Large intestine (tissue), 3 donors: ENCODE measurements around the gene GJB6. TPM values are rescaled to one million over a fixed set of nuclear protein-coding genes. Genes with fewer than 3 reads are reported as not detected.

Source experiments
- DNase-seq, 2 donors: peaks; one replicate each; pipeline versions ENCODE4 v3.0.0 to v3.0.0-alpha.2; 2013
- H3K27ac ChIP-seq: one replicate; pipeline ENCODE4 v1.5.1; 2013; ENCODE audit warnings: low read length
- H3K27me3 ChIP-seq: 2 replicates; pipeline ENCODE4 v1.6.1; 2013; ENCODE audit warnings: low read length; ENCODE audit not compliant: control insufficient read depth, insufficient read depth
- H3K36me3 ChIP-seq: 2 replicates; pipeline ENCODE4 v1.6.1; 2013; ENCODE audit warnings: low read length; ENCODE audit not compliant: control insufficient read depth, insufficient read depth
- H3K4me1 ChIP-seq: one replicate; pipeline ENCODE4 v1.6.1; 2013; ENCODE audit warnings: low read length; ENCODE audit not compliant: control insufficient read depth, insufficient read depth
- H3K4me3 ChIP-seq: one replicate; pipeline ENCODE4 v1.5.1; 2013; ENCODE audit warnings: low read length
- H3K9me3 ChIP-seq: one replicate; pipeline ENCODE4 v1.6.1; 2013; ENCODE audit warnings: mild to moderate bottlenecking, low read depth, low read length, moderate library complexity; ENCODE audit not compliant: control insufficient read depth
- WGBS: methylation state at CpG from one replicate; pipeline ENCODE4 v1.1.5; 2013; ENCODE audit warnings: low lambda C conversion rate; ENCODE audit not compliant: insufficient coverage; 5-methylcytosine and 5-hydroxymethylcytosine counted together
- polyA plus RNA-seq: library from polyadenylated mRNA; unstranded; fragments of 120-200 nt; gene quantifications from one replicate; pipeline ENCODE4 v1.2.1, GENCODE V29; 2013

GJB6 gene
- polyA plus RNA-seq, 1 donor: 0.25 TPM

GRCh38 chr13:20173116-20173746 is 58.9 kb downstream of the GJB6 start:
- Histone ChIP-seq H3K27me3 (peaks cover 73% of the 10 kb centered on the region), H3K36me3 (no peaks in the 10 kb centered on the region), H3K27ac (no peak overlapping the region), H3K4me3 (no peak overlapping the region), H3K4me1 (no peaks in the 10 kb centered on the region), H3K9me3 (no peaks in the 10 kb centered on the region)
- DNase-seq: no peak
- WGBS: 100% methylated on average over 1 of the region's 8 CpGs

Other genes starting within 250 kb of the GJB6 start
- 0.13 TPM for gene GJA3, start 71.3 kb downstream of the GJB6 start, polyA plus RNA-seq
- 4.1 TPM for gene GJB2, start 39.4 kb downstream of the GJB6 start, polyA plus RNA-seq